ENCODE data around the gene CDK13.
"Not testable (repeated sequence)": the region's sequence is repeated elsewhere in the genome, so short reads cannot be mapped to it uniquely, and the experiment has no call there.

The CDK13 gene

GRCh38 chr7:40095695-40096327 lies 145.8 kb downstream of the CDK13 start:
- no peak for DNase-seq (ENCODE audit: low read depth in 4 of 4, low spot score in 1 of 4)

- no peak for DNase-seq (ENCODE audit: low read depth in 4 of 4, low spot score in 1 of 4)
These were observed 147.7 kb downstream of the CDK13 start for GRCh38 chr7:40097728-40098127.

- DNase-seq (ENCODE audit: low read depth in 4 of 4, low spot score in 1 of 4) = no peak
These were observed 148.8 kb downstream of the CDK13 start for GRCh38 chr7:40098810-40099209.

GRCh38 chr7:40099837-40100236 lies 149.8 kb downstream of the CDK13 start:
- DNase-seq (ENCODE audit: low read depth in 4 of 4, low spot score in 1 of 4) = no peak

- no peak for DNase-seq (ENCODE audit: low read depth in 4 of 4, low spot score in 1 of 4)
These were observed 151.1 kb downstream of the CDK13 start for GRCh38 chr7:40101201-40101600.

GRCh38 chr7:40102897-40103296 lies 152.8 kb downstream of the CDK13 start:
- DNase-seq (ENCODE audit: low read depth in 4 of 4, low spot score in 1 of 4) = no peak

- no peak for DNase-seq (ENCODE audit: low read depth in 4 of 4, low spot score in 1 of 4)
These were observed 155.9 kb downstream of the CDK13 start for GRCh38 chr7:40105879-40106473.

GRCh38 chr7:40115936-40116335 lies 165.9 kb downstream of the CDK13 start:
- no peak for DNase-seq (ENCODE audit: low read depth in 4 of 4, low spot score in 1 of 4)

GRCh38 chr7:40117199-40117598 lies 167.1 kb downstream of the CDK13 start:
- DNase-seq (ENCODE audit: low read depth in 4 of 4, low spot score in 1 of 4) = not testable (repeated sequence)

- DNase-seq (ENCODE audit: low read depth in 4 of 4, low spot score in 1 of 4) = not testable (repeated sequence)
These were observed 168.1 kb downstream of the CDK13 start for GRCh38 chr7:40118201-40118600.

- DNase-seq (ENCODE audit: low read depth in 4 of 4, low spot score in 1 of 4) = no peak
These were observed 170.0 kb downstream of the CDK13 start for GRCh38 chr7:40120020-40120419.

GRCh38 chr7:40122100-40122939 lies 172.3 kb downstream of the CDK13 start:
- DNase-seq (ENCODE audit: low read depth in 4 of 4, low spot score in 1 of 4) = not testable (repeated sequence)

GRCh38 chr7:40122940-40123254 lies 172.8 kb downstream of the CDK13 start:
- DNase-seq (ENCODE audit: low read depth in 4 of 4, low spot score in 1 of 4) = no peak

- no peak for DNase-seq (ENCODE audit: low read depth in 4 of 4, low spot score in 1 of 4)
These were observed 183.7 kb downstream of the CDK13 start for GRCh38 chr7:40133561-40134427.

GRCh38 chr7:40134428-40135316 lies 184.6 kb downstream of the CDK13 start, which contains the start of the genes MPLKIP and SUGCT:
Gene MPLKIP (minus strand): TSS chr7:40134622. CDS start chr7:40134567, 55 bp downstream.
Gene SUGCT (plus strand): TSS chr7:40135005.
- DNase-seq (ENCODE audit: low read depth in 4 of 4, low spot score in 1 of 4) = peak; percentile 71 to 78 (median 72)

- DNase-seq (ENCODE audit: low read depth in 4 of 4, low spot score in 1 of 4) = peak in 1 of 4 experiments; percentile 6
These were observed 185.2 kb downstream of the CDK13 start for GRCh38 chr7:40135317-40135610.

GRCh38 chr7:40137563-40137962 lies 187.5 kb downstream of the CDK13 start:
- DNase-seq (ENCODE audit: low read depth in 4 of 4, low spot score in 1 of 4) = no peak

GRCh38 chr7:40138973-40139372 lies 188.9 kb downstream of the CDK13 start:
- DNase-seq (ENCODE audit: low read depth in 4 of 4, low spot score in 1 of 4) = no peak

GRCh38 chr7:40139891-40140290 lies 189.8 kb downstream of the CDK13 start:
- DNase-seq (ENCODE audit: low read depth in 4 of 4, low spot score in 1 of 4) = not testable (repeated sequence)

GRCh38 chr7:40141916-40142315 lies 191.9 kb downstream of the CDK13 start:
- DNase-seq (ENCODE audit: low read depth in 4 of 4, low spot score in 1 of 4) = not testable (repeated sequence)

All from stimulated activated CD4-positive, alpha-beta T cell treated with anti-CD3 and anti-CD28 coated beads, Interleukin-1b, Interleukin-23, amount 100 ng/mL, for 24 hours (primary cell).